Measurements from ENCODE around the gene LAIR2. TPM values are rescaled to one million over a fixed set of nuclear protein-coding genes. Genes with fewer than 3 reads are reported as not detected.

LAIR2 gene
- total and polyA plus RNA-seq, 4 donors: 1.7 TPM; not detected in 3

DNA sequence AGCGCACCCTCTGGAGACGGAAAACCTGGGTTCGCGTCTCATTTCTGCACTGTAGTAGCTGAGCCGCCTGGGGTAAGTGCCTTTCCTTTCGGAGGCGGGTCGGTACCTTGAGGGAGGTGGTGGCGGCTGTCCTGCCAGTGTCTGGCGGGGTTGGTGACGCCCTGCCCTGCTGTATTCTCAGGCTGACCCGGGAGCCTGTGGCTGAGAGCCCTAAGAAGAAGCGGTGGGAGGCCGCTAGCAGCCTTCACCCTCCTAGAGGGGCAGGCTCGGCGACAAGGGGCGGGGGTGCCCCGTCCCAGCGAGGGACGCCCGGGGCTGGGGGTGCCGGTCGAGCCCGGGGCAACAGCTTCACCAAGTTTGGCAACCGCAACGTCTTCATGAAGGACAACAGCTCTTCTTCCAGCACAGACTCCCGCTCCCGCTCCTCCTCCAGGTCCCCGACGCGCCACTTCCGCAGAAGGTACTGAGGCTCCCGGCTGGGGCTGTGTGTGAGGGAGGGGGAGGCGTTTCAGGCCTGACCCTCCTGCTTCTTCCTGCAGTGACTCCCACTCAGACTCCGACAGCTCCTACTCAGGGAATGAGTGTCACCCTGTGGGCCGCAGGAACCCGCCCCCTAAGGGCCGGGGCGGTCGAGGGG lies 46.7 kb upstream of the LAIR2 start:
- Histone ChIP-seq H3K9ac (ENCODE audit: insufficient read depth in 1 of 2, low read length in 2 of 2) (no peak overlapping the region), H3K4me1 (ENCODE audit: control insufficient read depth in 5 of 5, insufficient read depth in 5 of 5, low read length in 5 of 5) (peaks cover 3 to 25% (median 10%) of the 10 kb centered on the region in 5 donors), H3K27me3 (ENCODE audit: control insufficient read depth in 3 of 3, insufficient read depth in 3 of 3, low read length in 2 of 3) (no peaks in the 10 kb centered on the region), H3K9me3 (ENCODE audit: control insufficient read depth in 4 of 4, insufficient read depth in 3 of 4, low read length in 3 of 4) (no peaks in the 10 kb centered on the region), H3K4me3 (no peak overlapping the region), H3K27ac (ENCODE audit: low read depth in 1 of 2, low read length in 1 of 2) (no peak overlapping the region), H3K36me3 (ENCODE audit: control insufficient read depth in 4 of 4, insufficient read depth in 4 of 4, low read length in 4 of 4) (peaks cover 20 to 90% (median 72%) of the 10 kb centered on the region in 4 donors)
- TF ChIP-seq, protein P1, sequence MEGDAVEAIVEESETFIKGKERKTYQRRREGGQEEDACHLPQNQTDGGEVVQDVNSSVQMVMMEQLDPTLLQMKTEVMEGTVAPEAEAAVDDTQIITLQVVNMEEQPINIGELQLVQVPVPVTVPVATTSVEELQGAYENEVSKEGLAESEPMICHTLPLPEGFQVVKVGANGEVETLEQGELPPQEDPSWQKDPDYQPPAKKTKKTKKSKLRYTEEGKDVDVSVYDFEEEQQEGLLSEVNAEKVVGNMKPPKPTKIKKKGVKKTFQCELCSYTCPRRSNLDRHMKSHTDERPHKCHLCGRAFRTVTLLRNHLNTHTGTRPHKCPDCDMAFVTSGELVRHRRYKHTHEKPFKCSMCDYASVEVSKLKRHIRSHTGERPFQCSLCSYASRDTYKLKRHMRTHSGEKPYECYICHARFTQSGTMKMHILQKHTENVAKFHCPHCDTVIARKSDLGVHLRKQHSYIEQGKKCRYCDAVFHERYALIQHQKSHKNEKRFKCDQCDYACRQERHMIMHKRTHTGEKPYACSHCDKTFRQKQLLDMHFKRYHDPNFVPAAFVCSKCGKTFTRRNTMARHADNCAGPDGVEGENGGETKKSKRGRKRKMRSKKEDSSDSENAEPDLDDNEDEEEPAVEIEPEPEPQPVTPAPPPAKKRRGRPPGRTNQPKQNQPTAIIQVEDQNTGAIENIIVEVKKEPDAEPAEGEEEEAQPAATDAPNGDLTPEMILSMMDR (IDR thresholded peaks at IDR 0.05; ENCODE audit: control extremely low read depth, extremely low read depth): no peak
- DNase-seq (no peak), ATAC-seq (ENCODE audit: insufficient read depth, low FRiP score) (no peak)
- 94% methylated on average over 29 to 40 of the region's 40 CpGs for WGBS, 2 donors

GRCh38 chr19:54456423-54457373 lies 45.9 kb upstream of the LAIR2 start:
- TF ChIP-seq, protein P1 (IDR thresholded peaks at IDR 0.05; ENCODE audit: control extremely low read depth, extremely low read depth): no peak
- no peaks in the 10 kb centered on the region for H3K27me3 ChIP-seq (ENCODE audit: control insufficient read depth in 3 of 3, insufficient read depth in 3 of 3, low read length in 2 of 3)
- no peak overlapping the region for H3K9ac ChIP-seq (ENCODE audit: insufficient read depth in 1 of 2, low read length in 2 of 2)
- H3K4me1 ChIP-seq (ENCODE audit: control insufficient read depth in 5 of 5, insufficient read depth in 5 of 5, low read length in 5 of 5): peaks cover 0 to 26% (median 9%) of the 10 kb centered on the region in 5 donors
- H3K36me3 ChIP-seq (ENCODE audit: control insufficient read depth in 4 of 4, insufficient read depth in 4 of 4, low read length in 4 of 4): peaks cover 24 to 93% (median 64%) of the 10 kb centered on the region in 4 donors
- no peak overlapping the region for H3K4me3 ChIP-seq
- H3K9me3 ChIP-seq (ENCODE audit: control insufficient read depth in 4 of 4, insufficient read depth in 3 of 4, low read length in 3 of 4): no peaks in the 10 kb centered on the region
- 93 to 95% methylated on average over 51 of the region's 51 CpGs for WGBS, 2 donors
- ATAC-seq (ENCODE audit: insufficient read depth, low FRiP score) (no peak), DNase-seq (no peak)
- H3K27ac ChIP-seq (ENCODE audit: low read depth in 1 of 2, low read length in 1 of 2): no peak overlapping the region

DNA sequence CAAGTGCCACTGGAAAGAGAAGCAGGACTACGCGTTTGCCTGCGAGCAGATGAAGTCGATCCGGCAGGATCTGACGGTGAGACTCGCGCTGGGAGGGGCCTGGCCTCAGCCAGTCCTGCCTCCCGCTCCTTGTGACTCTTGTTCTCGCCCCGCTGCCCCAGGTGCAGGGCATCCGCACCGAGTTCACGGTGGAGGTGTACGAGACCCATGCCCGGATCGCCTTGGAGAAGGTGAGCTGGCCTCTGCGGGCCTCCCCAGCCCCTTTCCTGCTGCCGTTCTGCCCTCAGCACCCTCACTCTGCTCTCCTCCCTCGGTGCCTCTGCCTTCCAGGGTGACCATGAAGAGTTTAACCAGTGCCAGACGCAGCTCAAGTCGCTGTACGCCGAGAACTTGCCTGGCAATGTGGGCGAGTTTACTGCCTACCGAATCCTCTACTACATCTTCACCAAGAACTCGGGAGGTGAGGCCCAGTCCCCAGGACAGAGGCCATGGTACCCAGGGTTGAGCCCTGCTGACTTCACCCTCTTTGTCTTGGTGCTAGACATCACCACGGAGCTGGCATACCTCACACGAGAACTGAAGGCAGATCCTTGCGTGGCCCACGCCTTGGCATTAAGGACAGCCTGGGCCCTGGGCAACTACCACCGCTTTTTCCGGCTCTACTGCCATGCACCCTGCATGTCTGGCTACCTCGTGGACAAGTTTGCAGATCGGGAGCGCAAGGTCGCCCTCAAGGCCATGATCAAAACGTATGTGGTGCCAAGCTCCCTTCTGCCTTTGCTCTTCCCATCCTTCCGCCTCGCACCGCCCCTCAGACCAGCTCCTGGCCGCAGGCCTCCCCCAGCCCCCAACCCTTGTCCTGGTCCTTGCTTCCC lies 44.6 kb upstream of the LAIR2 start:
- TF ChIP-seq, protein P1 (IDR thresholded peaks at IDR 0.05; ENCODE audit: control extremely low read depth, extremely low read depth): no peak
- WGBS, 2 donors: 94% methylated on average over 42 of the region's 42 CpGs
- peaks cover 27 to 86% (median 53%) of the 10 kb centered on the region in 4 donors for H3K36me3 ChIP-seq (ENCODE audit: control insufficient read depth in 4 of 4, insufficient read depth in 4 of 4, low read length in 4 of 4)

More for the DNA sequence above, 44.6 kb upstream of the LAIR2 start:
- Histone ChIP-seq H3K4me1 (ENCODE audit: control insufficient read depth in 5 of 5, insufficient read depth in 5 of 5, low read length in 5 of 5) (peaks cover 0 to 39% (median 13%) of the 10 kb centered on the region in 5 donors), H3K9ac (ENCODE audit: insufficient read depth in 1 of 2, low read length in 2 of 2) (no peak overlapping the region), H3K27ac (ENCODE audit: low read depth in 1 of 2, low read length in 1 of 2) (no peak overlapping the region), H3K4me3 (no peak overlapping the region), H3K27me3 (ENCODE audit: control insufficient read depth in 3 of 3, insufficient read depth in 3 of 3, low read length in 2 of 3) (no peaks in the 10 kb centered on the region), H3K9me3 (ENCODE audit: control insufficient read depth in 4 of 4, insufficient read depth in 3 of 4, low read length in 3 of 4) (no peaks in the 10 kb centered on the region)
- ATAC-seq (ENCODE audit: insufficient read depth, low FRiP score): no peak
- no peak for DNase-seq

All from lung (tissue), 12 donors.